Prostate gland (tissue), 2 donors: ENCODE measurements around the gene DLST.

ENCODE experiments used
- POLR2A ChIP-seq: fragments of 450-650 bp; IDR thresholded peaks from one replicate; pipeline ENCODE4 v1.6.1; 2016; ENCODE audit warnings: antibody characterized with exemption, mild to moderate bottlenecking
- TF ChIP-seq, protein P1 (sequence below), 4 experiments: fragments of 200-600 bp in 2 of 4; fragments of 450-650 bp in 2 of 4; sonication (generic) in 2 of 4; IDR thresholded peaks; 1 replicate in 3 of 4; 2 replicates in 1 of 4; pipeline ENCODE4 v1.5.1; 2016 to 2019; ENCODE audit warnings: antibody characterized with exemption in 4 of 4, mild to moderate bottlenecking in 2 of 4, moderate library complexity in 2 of 4

DNA sequence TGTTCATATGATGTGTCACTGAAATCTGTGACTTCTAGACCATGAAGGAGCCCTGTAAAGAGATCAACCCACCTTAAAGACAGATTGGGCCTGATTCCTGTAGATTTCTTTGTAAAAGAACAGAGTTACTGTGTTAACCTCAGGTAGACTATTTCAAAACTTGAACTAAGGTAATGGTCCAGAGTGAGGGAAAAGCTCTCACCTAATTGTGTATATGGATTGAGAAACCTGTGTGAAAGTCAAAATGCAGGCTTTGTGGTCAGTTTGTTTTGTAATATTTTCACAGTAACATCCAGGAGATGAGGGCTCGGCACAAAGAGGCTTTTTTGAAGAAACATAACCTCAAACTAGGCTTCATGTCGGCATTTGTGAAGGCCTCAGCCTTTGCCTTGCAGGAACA, 16.4 kb downstream of the DLST start:
- TF ChIP-seq, protein P1, sequence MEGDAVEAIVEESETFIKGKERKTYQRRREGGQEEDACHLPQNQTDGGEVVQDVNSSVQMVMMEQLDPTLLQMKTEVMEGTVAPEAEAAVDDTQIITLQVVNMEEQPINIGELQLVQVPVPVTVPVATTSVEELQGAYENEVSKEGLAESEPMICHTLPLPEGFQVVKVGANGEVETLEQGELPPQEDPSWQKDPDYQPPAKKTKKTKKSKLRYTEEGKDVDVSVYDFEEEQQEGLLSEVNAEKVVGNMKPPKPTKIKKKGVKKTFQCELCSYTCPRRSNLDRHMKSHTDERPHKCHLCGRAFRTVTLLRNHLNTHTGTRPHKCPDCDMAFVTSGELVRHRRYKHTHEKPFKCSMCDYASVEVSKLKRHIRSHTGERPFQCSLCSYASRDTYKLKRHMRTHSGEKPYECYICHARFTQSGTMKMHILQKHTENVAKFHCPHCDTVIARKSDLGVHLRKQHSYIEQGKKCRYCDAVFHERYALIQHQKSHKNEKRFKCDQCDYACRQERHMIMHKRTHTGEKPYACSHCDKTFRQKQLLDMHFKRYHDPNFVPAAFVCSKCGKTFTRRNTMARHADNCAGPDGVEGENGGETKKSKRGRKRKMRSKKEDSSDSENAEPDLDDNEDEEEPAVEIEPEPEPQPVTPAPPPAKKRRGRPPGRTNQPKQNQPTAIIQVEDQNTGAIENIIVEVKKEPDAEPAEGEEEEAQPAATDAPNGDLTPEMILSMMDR (IDR thresholded peaks at IDR 0.05), result no peak
- TF ChIP-seq POLR2A, result no peak
